HG03439 (cell line): ENCODE results near the gene FAM234A.

Source experiments
- ATAC-seq: cut with Tn5 transposase; IDR thresholded peaks from one replicate; pipeline ENCODE4 v1.9.1; 2021; ENCODE audit warnings: mild to moderate bottlenecking, moderate library complexity; ENCODE audit not compliant: unreplicated experiment

FAM234A gene

DNA sequence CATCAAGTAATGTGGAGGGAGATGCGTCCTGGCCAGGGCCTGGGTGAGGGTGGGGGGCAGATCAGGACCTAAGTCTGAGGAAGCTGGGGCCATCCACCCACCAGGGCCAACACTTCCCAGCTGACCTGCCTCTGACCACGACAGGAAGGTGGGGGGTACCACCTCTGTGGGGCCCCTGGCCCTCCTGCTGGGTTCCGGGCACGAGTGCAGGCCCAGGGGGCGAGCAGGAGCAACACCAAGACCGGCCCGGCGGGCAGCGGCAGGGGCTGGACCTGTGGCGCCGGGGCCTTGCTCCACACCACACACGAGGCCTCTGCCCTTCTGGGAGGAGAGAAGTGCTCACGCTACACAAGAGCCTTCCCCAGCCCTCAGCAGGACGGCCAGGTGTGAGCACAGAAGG is 61.7 kb downstream of the FAM234A start:
- ATAC-seq = no peak

DNA sequence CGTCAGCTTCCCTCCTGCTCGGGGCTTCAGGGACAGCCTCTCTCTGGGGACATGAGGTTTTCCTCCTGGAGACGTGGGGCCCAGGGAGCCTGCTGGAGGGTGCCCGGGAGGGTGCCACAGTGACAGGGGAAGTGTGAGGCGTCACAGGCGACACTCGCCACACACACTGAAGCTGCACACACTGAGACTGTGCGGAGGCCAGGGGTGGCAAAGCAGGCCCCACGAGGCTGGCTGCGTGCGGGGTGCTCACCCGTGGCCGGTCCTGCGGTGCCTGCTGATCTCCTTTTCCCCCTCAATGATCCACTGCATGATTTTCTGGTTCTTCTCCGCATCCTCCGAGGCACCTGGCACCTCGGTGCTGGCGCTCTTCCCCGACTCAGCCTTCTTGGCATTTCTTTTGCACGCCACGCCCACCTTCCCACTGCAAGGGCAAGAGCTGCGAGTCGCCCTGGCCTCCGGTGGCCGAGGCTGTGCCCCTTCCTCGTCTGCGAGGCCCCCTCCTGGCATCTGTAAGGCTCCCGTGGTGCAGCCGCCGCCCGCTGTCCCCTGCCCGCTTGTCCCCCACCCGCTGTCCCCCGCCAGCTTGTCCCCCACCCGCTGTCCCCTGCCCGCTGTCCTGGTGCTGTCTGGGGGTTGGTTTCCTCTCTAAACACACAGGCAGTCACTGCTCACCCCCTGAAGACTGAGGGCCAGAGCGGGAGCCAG is 62.3 kb downstream of the FAM234A start:
- no peak for ATAC-seq

DNA sequence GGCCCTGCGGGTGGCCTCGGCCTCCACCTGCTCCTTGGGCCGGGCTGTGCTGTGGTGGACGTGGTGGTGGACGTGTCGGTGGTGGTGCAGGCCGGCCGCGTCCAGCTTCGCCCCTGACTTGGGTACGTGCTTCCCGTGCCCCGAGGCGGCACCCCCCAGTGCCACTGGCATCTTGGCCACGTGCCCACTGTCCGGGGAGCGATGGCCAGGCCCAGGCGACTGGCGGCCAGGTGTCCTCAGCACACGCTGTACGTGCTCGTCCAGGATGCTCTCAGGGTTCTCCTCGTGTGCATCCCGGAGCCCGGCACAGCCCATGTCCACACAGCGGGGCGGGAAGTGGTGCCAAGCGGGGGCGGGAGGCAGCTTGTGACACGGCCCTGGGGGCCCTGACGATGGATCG is 63.2 kb downstream of the FAM234A start:
- no peak for ATAC-seq

DNA sequence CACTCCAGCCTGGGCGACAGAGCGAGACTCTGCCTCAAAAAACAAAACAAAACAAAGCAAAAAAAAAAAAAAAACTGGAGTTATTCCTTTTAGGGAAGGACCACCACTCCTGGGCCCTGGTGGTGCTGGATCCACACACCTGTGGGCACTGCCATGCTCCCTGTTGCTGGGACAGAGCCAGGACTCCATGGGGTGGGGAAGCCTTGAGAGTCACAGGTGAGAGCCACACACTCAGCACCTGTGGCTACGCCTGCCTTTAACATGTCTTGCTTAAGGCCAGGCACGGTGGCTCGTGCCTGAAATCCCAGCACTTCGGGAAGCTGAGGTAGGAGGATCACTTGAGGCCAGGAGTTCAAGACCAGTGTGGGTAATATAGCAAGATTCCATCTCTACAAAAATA is 66.6 kb downstream of the FAM234A start:
- ATAC-seq = no peak

DNA sequence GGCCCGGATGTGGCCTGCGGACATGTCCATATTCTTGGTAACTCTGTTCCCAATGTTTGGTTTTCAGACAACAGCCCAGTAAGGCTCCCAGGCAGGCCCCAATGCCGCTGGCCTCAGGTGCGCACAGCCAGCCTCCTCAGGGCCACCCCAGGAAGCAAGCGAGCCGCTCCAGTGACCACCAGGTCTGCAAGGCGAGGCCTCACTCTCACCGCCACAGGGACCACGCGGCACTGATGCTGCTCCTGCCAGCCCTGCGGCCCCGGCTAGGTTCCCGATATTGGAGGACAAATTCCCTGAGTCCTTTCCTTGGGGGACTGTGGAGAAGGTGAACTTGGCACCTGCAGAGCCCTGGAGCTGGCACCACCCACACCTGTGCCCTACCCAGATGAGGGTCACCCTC is 67.3 kb downstream of the FAM234A start:
- ATAC-seq = no peak

DNA sequence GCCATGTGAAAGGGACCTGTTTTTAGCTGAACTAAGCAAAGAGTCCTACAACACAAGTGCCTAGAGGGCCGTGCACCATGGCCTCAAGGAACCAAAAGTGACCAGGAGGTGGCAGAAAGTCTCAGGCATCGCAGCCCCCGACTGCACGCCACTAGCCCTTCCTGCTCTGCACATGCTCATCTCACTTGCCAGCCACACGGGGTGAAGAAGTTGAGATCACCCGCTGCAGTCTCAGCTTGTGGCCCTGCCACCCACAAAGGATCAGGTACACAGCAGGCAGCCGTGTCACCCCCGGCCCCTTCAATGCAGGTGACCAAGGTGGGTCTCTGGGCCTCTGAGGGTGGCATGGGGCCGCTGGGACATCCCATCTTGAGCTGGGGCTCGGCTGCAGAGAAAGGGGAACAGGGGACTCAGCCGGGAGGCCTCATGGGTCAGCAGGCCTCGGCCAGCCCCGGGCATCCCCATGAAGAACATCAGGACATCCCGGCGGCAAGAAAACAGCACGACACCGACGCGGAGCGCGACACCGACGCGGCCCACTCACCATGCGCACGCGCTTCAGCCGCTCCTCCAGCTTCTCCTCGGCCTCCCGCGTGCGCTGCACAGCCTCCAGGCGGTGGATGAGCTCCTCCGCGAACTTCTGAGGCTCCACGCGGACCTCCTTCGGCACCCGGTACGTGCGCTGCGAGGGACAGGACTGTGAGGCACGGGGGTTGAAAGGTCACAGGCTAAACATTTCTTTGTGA is 69.3 kb downstream of the FAM234A start:
- ATAC-seq = no peak

DNA sequence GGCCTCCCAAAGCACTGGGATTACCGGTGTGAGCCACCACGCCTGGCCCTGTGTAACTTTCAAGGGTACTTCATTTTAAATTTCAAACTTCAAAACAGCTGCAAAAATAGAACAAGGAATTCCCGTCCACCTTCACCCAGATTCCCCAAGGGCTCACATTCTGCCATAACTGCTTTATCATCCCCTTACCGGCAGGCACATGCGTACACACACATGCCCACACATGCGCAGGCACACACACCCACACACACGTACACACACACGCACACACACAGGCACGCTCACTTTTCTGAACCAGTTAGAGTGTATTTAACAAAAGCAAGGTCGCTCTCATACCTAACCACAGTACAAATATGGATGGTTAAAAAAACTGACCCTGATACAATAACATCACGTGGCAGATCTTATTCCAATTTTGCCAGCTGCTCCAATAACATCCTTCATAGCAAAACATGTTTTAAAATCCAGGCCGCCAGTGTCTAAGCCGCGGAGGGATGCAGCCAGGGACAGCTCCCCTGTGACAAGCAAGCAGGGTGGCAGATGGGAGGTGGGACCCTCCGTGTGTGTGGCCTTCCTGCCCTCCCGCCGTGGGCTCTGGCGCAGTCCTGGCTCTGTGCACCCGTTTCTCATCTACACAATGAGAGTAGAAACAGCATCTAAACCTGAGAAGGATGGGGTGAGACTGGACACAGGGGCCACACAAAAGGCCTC is 71.5 kb downstream of the FAM234A start:
- ATAC-seq = no peak

DNA sequence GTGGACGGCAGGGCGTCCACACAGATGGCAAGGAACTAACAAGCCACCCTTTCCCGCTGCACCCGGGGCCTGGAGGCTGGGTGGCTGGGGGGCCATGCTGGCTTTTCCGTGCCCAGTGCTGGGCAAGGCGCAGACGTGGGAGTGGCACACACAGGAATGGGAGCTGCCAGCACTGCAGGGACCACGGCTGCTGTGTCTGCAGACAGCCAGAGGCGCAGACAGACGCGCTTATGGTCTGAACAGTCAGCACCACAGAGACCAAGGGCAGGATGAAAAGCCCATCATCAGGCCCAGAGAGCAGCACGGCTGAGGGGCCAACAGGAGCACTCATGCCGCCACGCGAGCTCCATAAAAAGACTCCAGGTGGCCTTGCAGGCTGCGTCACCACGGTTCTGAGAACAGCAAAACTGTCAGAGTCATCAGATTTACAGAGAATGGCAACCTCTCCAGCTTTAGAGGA is 72.3 kb downstream of the FAM234A start:
- no peak for ATAC-seq

DNA sequence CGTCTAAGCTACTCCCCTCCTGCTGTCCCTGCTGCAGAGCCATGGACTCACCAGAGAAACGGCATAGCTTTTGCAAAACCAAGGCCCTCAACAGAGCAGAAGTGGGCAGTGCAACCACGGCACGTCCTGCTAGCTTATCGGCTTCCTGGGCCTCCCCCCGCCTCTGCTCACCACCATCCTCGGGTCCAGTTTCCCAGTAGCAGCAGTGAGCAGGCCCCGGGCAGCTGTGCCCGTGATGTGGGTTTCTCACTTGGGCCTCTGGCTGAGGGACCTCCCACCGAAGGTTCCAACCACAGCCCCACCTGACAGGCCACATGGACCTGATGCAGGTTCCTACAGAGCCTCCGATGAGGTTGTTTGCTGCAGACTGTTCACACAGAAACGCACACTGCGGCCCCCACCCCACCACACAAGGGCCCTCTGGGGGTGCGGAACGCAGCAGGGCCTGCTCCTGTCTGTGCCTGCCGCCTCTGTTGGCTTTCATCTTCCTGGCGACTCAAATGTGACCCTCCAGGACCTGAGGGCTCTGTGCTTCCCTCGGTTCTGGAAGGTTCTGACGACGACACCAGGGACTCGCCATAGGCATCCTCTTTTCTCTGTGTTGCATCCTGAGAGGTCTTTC is 73.2 kb downstream of the FAM234A start:
- no peak for ATAC-seq

DNA sequence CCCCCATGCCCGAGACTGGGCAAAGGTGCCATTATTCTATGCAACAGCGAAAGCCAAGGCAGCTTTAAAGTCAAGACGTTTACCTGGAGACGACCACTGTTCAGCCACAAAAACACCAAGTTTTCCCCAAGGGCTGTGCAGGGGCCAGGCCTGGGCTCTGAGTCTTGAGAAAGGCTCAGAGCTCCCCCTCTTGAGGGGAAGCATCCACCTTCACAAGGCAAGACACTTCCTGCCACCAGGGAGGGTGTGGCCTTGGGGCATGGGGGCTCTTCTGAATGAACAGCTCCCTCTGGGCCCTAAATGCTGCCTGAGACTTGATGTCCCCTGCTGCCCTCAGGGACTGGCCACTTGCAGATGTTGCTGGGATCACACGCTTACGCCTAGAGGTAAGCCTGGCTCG is 74.9 kb downstream of the FAM234A start:
- no peak for ATAC-seq

DNA sequence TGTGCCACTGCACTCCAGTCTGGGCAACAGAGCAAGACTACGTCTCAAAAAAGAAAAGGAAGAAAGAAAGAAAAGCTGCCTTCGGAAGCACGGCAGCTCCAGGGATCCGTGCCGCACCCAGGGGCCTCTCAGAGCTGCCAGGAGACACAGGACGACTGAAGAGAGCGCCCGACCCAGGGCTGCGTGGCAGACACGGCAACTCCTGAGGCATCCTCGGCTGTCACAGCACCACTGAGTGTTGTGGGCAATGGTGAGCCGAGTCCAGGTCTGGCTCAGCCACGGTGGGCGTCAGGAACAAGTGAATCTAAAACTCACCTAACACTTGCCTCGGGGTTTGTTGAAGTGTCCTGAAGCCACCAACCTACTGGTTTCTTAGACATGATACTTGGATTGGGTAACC is 77.1 kb downstream of the FAM234A start:
- no peak for ATAC-seq

DNA sequence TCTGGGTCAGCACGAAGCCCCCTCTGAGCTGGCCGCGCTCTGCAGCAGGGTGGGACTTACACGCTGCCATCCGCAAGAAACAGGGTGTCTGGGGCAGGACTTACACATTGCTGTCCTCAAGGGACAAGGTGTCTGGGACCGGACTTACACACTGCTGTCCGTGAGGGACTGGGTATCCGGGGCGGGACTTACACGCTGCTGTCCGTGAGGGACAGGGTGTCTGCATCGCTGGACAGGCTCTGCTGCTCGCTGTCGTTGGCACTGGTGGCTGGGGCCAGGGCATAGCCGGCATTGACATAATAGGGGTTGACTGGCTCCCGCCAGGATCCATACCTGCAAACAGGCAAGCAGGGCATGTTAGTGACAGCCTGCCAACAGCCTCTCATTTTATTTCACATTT is 79.7 kb downstream of the FAM234A start:
- no peak for ATAC-seq

DNA sequence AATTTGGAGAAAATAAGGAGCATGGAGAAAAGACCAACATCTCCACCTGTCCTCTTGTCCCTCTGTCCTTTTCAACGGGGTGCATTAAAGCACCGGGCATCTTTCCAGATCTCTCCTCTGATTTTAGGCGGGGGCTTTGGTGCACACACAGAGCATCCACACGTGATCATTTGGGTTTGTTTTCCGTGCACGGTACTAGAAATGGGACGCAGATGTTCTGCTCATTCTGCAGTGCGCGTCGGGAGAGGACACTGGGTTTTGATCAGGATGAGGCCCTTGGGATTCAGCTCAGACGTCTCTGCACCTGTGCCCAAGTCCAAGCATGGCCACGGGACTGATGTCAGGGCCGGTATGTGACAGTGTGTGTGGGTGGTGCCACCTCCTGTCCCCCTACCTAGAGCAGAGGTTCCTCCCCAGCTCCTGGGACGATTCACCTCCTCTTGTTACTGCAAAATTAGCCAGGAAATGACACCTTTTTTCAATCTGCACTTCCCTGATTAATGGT is 80.2 kb downstream of the FAM234A start:
- ATAC-seq = no peak
